ENCODE data around the gene B3GAT3.

GRCh38 chr11:62569611-62570010 lies 52.2 kb downstream of the B3GAT3 start:
- TF ChIP-seq CTCF (IDR thresholded peaks at IDR 0.05) = no peak
- TF ChIP-seq POLR2A (IDR thresholded peaks at IDR 0.05) = no peak
- TF ChIP-seq POLR2AphosphoS5 (IDR thresholded peaks at IDR 0.05) = no peak
- TF ChIP-seq EP300 (IDR thresholded peaks at IDR 0.05) = no peak
